Stimulated activated naive CD8-positive, alpha-beta T cell treated with anti-CD3 and anti-CD28 coated beads, Interleukin-15, Interleukin-2, amounts not matched to agents 100 ng/mL and 50 ng/mL, for 24 hours (primary cell): ENCODE measurements around the gene SERTM2.

Experiments used
- H3K27ac Mint-ChIP-seq: one replicate; pipeline ENCODE4 v1.8.0; 2021; ENCODE audit warnings: mild to moderate bottlenecking, mixed read lengths
- H3K27me3 Mint-ChIP-seq: one replicate; pipeline ENCODE4 v1.8.0; 2021; ENCODE audit warnings: mixed read lengths
- H3K36me3 Mint-ChIP-seq: one replicate; pipeline ENCODE4 v1.8.0; 2021; ENCODE audit warnings: low read depth, mixed read lengths
- H3K4me1 Mint-ChIP-seq: one replicate; pipeline ENCODE4 v1.8.0; 2021; ENCODE audit warnings: low read depth, mixed read lengths
- H3K4me3 Mint-ChIP-seq: one replicate; pipeline ENCODE4 v1.8.0; 2021; ENCODE audit warnings: mild to moderate bottlenecking, mixed read lengths
- H3K9me3 Mint-ChIP-seq: one replicate; pipeline ENCODE4 v1.8.0; 2021; ENCODE audit warnings: mixed read lengths

The SERTM2 gene

DNA sequence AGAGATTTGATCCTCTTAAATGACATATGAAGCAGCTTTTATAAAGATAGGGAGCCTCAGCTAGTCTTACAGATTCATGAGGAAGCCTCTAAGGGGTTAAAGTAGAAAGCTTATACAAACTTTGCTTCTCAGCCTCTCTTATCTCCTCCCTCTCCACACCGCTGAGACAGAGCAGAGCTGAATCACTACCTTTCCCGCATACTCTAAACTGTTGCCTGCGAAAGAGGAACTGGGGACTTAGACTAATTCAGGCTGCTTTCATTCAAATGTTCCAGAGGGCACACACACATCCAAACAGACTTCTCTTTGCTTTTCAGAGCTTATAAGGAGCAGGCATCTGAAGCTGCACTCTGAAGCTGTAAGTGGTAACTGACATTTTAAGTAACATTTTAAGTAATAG is at the start of gene SERTM2:
Gene SERTM2, plus strand, starts transcription at position 169 of the 400 bp plus-strand sequence. CDS start 7,213 bp downstream, outside the sequence.
- H3K36me3 Mint-ChIP-seq: no peaks in the 10 kb centered on the region
- H3K27me3 Mint-ChIP-seq: no peaks in the 10 kb centered on the region
- no peak within 1 kb of the TSS for H3K4me3 Mint-ChIP-seq
- H3K27ac Mint-ChIP-seq: no peak within 1 kb of the TSS
- H3K9me3 Mint-ChIP-seq: no peaks in the 10 kb centered on the region
- no peaks in the 10 kb centered on the region for H3K4me1 Mint-ChIP-seq

DNA sequence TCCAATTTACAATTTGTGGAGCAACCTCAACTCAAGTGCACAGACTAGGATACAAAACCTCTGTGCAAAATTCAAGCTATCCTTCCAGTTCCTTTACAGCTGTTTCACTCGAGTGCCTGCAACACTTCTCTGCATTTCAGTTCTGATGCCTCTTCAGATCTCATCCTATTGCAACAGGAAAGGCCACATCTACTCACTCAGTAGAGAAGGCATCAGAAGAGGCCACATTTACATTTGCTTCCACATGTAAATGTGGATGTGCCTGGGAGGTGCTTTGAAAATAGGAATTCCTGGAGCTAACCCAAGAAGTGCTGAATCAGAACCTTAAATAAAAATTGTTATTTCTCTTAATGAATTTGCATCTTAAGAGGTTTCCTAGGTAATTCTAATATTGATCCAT is 45.8 kb upstream of the SERTM2 start:
- Mint-ChIP-seq H3K4me3 (no peak overlapping the region), H3K27ac (no peak overlapping the region), H3K4me1 (no peaks in the 10 kb centered on the region), H3K36me3 (no peaks in the 10 kb centered on the region), H3K9me3 (no peaks in the 10 kb centered on the region), H3K27me3 (no peaks in the 10 kb centered on the region)

DNA sequence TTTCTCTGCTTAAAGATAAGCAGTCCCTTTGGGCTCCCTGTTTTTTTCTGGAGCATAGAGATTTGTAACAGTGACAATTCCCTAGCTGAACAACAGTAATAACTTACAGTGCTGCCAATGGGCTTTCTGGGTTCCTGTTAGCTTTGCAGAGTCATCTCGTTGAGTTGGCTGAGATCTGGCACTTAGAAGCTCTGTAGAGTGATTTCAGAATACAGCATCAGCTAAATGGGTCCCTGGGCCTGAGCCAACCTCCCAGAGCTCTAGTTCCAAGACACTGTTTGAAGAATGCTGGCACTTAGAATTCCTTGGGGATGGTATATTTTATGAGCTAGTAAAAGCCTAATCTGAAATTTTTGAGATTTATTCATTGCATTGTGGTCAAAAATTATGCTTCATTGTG is 43.5 kb upstream of the SERTM2 start:
- Mint-ChIP-seq H3K27ac (no peak overlapping the region), H3K9me3 (peaks cover 6% of the 10 kb centered on the region), H3K4me3 (no peak overlapping the region), H3K27me3 (no peaks in the 10 kb centered on the region), H3K36me3 (no peaks in the 10 kb centered on the region), H3K4me1 (no peaks in the 10 kb centered on the region)

DNA sequence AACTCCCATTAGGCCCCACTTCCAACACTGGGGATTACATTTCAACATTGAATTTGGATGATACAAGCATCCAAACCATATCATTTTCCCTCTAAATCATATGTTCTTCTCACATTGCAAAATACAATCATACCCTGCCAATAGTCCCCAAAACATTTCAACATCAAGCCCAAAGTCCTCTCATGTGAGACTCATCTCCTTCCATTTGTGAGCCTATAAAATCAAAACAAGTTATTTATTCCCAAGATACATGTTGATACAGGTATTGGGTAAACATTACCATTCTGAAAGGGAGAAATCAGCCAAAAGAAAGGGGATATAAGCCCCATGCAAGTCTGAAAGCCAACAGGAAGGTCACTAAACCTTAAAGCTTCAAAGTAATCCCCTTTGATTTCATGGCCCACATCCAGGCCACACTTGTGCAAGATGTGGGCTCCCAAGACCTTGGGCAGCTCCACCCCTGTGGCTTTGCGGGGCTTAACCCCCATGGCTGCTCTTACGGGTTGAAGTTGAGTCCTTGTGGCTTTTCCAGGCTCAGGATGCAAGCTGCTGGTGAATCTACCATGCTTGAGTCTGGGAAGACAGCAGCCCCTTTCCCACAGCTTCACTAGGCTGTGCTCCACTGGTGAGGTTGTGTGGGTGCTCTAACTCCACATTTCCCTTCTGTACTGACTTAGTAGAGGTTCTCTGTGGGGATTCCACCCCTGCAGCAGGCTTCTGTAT is 40.6 kb upstream of the SERTM2 start:
- Mint-ChIP-seq H3K27ac (no peak overlapping the region), H3K4me3 (no peak overlapping the region), H3K9me3 (peaks cover 6% of the 10 kb centered on the region), H3K27me3 (no peaks in the 10 kb centered on the region), H3K36me3 (no peaks in the 10 kb centered on the region), H3K4me1 (no peaks in the 10 kb centered on the region)

DNA sequence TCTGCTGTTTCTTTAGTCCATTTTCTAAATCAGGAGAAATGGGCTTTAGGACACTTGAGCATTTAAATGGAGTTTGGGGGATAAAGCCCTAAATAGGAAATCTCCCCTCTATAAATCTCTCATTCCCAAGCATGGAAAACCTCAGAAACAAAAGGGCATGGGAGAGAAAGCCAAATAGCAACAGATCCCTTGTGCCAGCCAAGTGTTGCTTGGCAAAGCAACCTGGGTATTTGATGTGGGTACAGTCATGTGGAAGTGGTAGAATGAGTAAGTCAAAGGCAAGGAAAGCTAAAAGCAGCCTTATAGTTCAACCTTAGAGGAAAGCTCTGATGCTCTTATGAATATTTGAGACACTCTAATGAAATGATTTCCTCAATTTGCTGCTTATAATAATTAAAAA is 29.5 kb upstream of the SERTM2 start:
- Mint-ChIP-seq H3K36me3 (no peaks in the 10 kb centered on the region), H3K4me1 (no peaks in the 10 kb centered on the region), H3K27ac (no peak overlapping the region), H3K27me3 (no peaks in the 10 kb centered on the region), H3K4me3 (no peak overlapping the region), H3K9me3 (peaks cover 3% of the 10 kb centered on the region)

DNA sequence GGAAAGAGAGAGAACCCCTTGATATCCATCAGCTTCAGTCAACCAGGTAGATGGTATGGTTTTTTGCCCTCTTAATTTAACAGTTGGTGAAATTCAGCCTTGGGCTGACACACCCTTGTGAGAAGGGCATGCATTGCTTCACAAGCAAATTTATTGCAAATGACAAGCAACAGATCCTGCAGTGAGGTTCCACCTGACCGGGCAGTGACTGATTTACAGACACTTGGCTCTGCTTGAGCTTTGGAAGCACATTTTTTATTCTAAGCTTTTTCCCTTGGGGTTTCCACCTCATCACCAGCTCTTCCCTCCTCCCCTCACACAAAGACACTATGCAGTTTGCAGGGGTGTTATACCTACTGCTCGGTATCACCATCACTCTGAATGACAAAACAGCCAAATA is 28.3 kb upstream of the SERTM2 start:
- no peak overlapping the region for H3K27ac Mint-ChIP-seq
- no peak overlapping the region for H3K4me3 Mint-ChIP-seq
- no peaks in the 10 kb centered on the region for H3K27me3 Mint-ChIP-seq
- H3K9me3 Mint-ChIP-seq: peaks cover 3% of the 10 kb centered on the region
- no peaks in the 10 kb centered on the region for H3K36me3 Mint-ChIP-seq
- H3K4me1 Mint-ChIP-seq: no peaks in the 10 kb centered on the region

DNA sequence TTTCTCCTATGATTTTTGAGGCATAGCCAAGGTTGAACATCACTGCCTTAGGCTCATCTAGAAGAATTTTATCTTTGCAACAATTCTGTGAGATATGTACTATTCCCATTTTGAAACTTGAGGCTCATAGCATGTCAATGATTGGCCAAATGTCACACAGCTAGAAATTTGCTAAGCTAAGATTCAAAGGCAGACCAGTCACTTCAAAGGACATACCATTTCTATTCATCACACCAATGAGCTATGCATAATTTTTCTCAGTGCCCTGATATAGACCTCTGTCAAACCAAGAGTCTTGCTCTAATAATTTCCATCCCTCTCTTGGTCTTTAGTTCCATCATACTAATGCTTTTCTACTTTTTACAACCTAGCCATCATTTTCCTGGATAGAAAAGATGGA is 27.6 kb upstream of the SERTM2 start:
- peaks cover 3% of the 10 kb centered on the region for H3K9me3 Mint-ChIP-seq
- H3K27me3 Mint-ChIP-seq: no peaks in the 10 kb centered on the region
- no peak overlapping the region for H3K27ac Mint-ChIP-seq
- no peaks in the 10 kb centered on the region for H3K36me3 Mint-ChIP-seq
- no peak overlapping the region for H3K4me3 Mint-ChIP-seq
- no peaks in the 10 kb centered on the region for H3K4me1 Mint-ChIP-seq

DNA sequence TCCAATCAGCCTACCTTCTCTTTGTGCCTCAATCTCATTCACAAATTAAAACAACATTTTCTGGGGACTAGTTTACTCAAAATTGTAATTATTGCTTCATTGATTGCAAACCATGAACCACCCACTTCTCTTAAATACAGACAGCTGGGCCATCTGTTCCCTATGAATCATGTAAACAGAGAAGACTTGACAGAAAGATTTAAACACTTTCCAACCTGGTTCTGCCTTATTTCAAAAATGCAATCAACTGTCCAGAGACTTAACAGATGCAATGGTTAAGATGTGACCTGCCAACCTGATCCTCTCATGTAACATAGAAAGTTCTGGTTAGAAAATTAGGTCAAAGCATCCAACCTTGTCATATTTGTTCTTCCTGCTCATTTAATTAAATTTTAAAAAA is 20.8 kb upstream of the SERTM2 start:
- no peaks in the 10 kb centered on the region for H3K27me3 Mint-ChIP-seq
- H3K36me3 Mint-ChIP-seq: no peaks in the 10 kb centered on the region
- no peak overlapping the region for H3K27ac Mint-ChIP-seq
- no peak overlapping the region for H3K4me3 Mint-ChIP-seq
- H3K4me1 Mint-ChIP-seq: no peaks in the 10 kb centered on the region
- no peaks in the 10 kb centered on the region for H3K9me3 Mint-ChIP-seq

DNA sequence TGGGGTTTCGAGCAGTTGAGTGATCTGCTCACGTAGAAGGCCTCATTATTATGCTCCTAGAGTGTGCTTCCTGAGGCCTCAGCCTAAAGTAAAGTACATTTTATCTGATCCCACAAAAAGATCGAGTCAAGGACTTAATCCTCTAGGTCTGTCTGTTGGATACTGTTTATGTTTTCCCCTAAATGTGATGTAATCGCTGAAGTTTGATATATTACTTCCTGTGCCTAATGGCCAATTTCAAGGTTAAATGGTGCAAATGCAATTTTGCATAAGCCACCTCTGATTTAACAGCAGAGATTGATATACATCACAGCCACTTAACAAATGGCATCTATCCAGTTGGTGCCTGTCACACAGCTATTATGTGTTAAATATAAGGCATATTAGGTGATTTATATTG is 19.4 kb upstream of the SERTM2 start:
- no peaks in the 10 kb centered on the region for H3K27me3 Mint-ChIP-seq
- no peaks in the 10 kb centered on the region for H3K4me1 Mint-ChIP-seq
- H3K9me3 Mint-ChIP-seq: no peaks in the 10 kb centered on the region
- H3K4me3 Mint-ChIP-seq: no peak overlapping the region
- H3K36me3 Mint-ChIP-seq: no peaks in the 10 kb centered on the region
- no peak overlapping the region for H3K27ac Mint-ChIP-seq

DNA sequence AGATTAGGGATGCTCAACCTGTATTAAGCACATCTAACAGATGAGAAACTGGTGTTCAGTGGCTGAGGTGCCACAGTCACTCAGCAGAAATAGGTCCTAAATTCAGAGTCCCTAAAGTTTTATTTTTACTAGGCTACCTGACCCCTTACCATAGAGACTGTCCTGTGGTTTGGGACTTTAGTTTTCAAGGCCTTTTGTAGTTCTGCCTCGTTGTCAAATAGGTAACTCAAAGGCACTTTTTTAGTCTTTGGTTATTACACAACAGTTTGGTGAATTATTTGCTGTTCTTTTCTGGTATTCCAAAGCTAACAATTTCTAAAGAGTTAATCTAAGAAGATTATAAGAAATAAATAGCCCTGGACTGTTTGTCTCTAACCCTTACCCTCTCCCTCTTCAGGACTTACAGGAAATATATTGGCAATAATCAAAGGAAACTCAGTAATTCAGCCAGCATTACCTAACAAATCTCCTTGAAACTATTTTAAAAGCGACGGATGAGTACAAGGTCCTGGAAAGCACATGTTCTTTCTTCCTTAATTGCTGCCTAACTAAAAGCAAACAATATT is 12.8 kb upstream of the SERTM2 start:
- Mint-ChIP-seq H3K36me3 (no peaks in the 10 kb centered on the region), H3K27me3 (no peaks in the 10 kb centered on the region), H3K27ac (no peak overlapping the region), H3K9me3 (no peaks in the 10 kb centered on the region), H3K4me1 (no peaks in the 10 kb centered on the region), H3K4me3 (no peak overlapping the region)

DNA sequence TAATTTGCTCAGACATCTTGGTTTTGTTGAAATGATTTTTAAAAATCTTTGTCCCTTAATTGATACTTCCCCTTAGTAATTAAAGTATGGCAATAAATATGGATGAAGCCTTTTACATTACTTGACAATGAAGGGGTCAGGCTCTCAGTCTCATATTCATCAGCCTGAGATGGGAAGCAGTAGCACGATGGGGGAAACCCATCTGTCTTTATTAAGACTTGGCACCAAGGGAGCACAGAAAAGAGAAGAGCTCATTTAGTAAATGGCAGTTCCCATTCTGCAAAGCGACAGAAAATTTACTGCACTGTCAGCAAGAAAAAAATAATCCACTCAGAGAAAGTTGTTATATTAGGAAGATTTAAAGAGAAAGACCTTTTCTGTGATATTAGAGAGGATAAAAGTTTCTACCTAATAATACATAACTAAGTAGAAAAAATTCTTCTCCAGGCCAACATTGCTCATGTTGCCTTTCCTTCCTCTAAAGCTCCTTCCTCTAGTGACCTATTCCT is 7.9 kb upstream of the SERTM2 start:
- Mint-ChIP-seq H3K9me3 (no peaks in the 10 kb centered on the region), H3K4me1 (no peaks in the 10 kb centered on the region), H3K4me3 (no peak overlapping the region), H3K36me3 (no peaks in the 10 kb centered on the region), H3K27me3 (peaks cover 5% of the 10 kb centered on the region), H3K27ac (no peak overlapping the region)

DNA sequence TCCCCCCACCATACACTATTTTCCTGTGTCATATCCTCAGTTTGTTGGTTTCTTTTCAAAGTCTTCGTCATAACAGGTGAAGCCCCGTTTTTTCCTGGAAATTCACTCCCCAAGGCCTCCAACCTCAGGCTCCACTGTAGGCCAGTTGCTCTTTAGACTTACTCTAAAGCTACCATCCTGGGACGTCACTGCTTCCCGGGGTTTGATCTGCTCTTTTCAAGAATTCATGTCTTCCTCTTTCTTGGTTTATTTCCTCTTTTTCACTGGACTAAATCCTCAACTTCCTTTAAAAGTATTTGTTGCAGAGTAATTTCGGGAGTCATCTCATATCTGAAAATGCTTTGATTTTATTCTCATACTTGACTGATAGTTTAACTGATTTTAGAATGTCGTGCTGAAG is 6.5 kb upstream of the SERTM2 start:
- Mint-ChIP-seq H3K4me3 (no peak overlapping the region), H3K27me3 (peaks cover 5% of the 10 kb centered on the region), H3K9me3 (no peaks in the 10 kb centered on the region), H3K36me3 (no peaks in the 10 kb centered on the region), H3K27ac (no peak overlapping the region), H3K4me1 (no peaks in the 10 kb centered on the region)

DNA sequence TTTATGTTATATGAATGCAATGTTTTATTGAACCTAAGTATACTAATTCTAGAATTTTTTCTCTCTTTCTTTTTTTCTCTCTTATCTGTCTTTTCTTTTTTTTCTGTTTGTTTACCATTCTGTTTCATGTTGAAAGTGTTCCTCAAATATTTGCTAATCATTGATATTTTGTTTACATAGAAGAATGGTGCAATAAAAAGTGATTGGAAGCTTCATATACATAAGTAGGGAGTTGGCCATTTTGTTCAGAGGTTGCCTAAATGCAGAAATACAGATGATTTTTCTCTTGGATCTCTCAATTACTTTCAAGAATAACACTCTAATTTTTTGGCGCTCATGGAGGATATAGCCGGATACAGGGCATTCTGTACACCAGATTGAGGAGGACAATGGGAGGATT is 5.7 kb upstream of the SERTM2 start:
- H3K27me3 Mint-ChIP-seq: peaks cover 5% of the 10 kb centered on the region
- H3K4me1 Mint-ChIP-seq: no peaks in the 10 kb centered on the region

DNA sequence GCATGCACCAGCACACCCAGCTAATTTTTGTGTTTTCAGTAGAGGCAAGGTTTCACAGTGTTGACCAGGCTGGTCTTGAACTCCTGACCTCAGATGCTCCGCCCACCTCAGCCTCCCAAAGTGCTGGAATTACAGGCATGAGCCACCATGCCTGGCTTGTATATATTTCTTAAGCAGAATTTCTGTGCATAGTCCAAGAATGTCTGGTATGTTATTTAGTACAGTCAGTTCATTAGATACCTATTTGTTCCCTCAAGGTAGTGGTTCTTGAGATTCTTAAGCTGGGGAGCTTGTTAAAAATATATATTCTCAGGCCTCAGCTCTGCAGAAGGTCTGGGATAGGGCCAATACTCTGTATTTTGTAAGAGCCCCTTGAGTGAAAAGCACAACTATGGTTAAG is 4.6 kb upstream of the SERTM2 start:
- H3K27me3 Mint-ChIP-seq: peaks cover 5% of the 10 kb centered on the region
- no peaks in the 10 kb centered on the region for H3K36me3 Mint-ChIP-seq
- no peak overlapping the region for H3K27ac Mint-ChIP-seq
- no peak overlapping the region for H3K4me3 Mint-ChIP-seq
- H3K4me1 Mint-ChIP-seq: no peaks in the 10 kb centered on the region
- H3K9me3 Mint-ChIP-seq: no peaks in the 10 kb centered on the region

More for the DNA sequence above, 5.7 kb upstream of the SERTM2 start:
- H3K27ac Mint-ChIP-seq: no peak overlapping the region
- H3K36me3 Mint-ChIP-seq: no peaks in the 10 kb centered on the region
- H3K9me3 Mint-ChIP-seq: no peaks in the 10 kb centered on the region
- no peak overlapping the region for H3K4me3 Mint-ChIP-seq

DNA sequence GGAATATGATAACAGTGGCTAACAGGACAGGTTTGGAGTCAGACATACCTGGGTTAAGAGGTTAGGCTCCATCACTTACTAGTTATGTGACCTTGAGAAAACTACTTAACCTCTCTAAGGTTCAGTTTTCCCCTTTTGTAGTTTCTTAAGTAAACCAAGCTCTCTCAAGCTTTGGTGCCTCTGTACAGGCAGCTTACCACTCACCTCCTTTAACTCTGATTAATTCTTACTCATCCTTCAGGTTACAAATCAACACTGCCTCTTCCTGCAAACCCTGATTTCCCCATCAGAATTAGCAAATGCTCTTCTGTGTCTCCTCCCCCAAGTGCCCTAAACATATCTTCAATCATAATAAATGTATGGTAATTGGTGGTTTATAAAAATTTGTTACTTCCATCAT is 3.5 kb upstream of the SERTM2 start:
- no peaks in the 10 kb centered on the region for H3K4me1 Mint-ChIP-seq
- no peaks in the 10 kb centered on the region for H3K36me3 Mint-ChIP-seq
- no peak overlapping the region for H3K27ac Mint-ChIP-seq
- no peak overlapping the region for H3K4me3 Mint-ChIP-seq
- H3K9me3 Mint-ChIP-seq: no peaks in the 10 kb centered on the region
- peaks cover 5% of the 10 kb centered on the region for H3K27me3 Mint-ChIP-seq

DNA sequence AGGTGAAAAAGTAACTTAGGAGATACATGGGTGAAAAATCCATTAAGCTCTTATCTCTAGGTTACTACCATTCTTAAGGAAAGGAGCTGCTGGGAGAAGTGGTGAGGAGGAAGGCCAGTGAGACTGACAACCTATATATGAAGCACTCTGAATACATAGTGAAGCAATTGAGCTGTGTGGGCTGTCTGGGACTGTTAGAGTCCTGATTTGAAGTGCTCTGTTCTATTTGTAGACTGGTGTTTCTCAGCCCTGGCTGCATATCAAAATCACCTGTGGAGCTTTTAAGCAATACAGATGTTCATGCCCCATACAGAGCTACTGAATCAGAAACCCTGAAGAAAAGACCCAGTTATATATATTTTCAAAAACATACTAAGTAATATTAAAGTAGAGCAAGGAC is 3.9 kb downstream of the SERTM2 start:
- H3K27me3 Mint-ChIP-seq: no peaks in the 10 kb centered on the region
- no peak overlapping the region for H3K4me3 Mint-ChIP-seq
- H3K9me3 Mint-ChIP-seq: no peaks in the 10 kb centered on the region
- H3K36me3 Mint-ChIP-seq: no peaks in the 10 kb centered on the region
- H3K4me1 Mint-ChIP-seq: no peaks in the 10 kb centered on the region
- H3K27ac Mint-ChIP-seq: no peak overlapping the region
